Ishikawa (cell line): ENCODE data around the gene OAS3.

ENCODE experiments used
- CEBPB ChIP-seq: IDR thresholded peaks from 2 replicates; pipeline ENCODE4 v1.6.1; 2012
- CREB1 ChIP-seq: IDR thresholded peaks from 2 replicates; pipeline ENCODE4 v1.6.1; 2012; ENCODE audit warnings: low read depth
- EGR1 ChIP-seq: IDR thresholded peaks from 2 replicates; pipeline ENCODE4 v1.6.1; 2012
- EP300 ChIP-seq: IDR thresholded peaks from 2 replicates; pipeline ENCODE4 v1.6.1; 2012; ENCODE audit warnings: borderline replicate concordance
- FOXM1 ChIP-seq: IDR thresholded peaks from 2 replicates; pipeline ENCODE4 v1.6.1; 2012; ENCODE audit warnings: low read depth, borderline replicate concordance
- MAX ChIP-seq: IDR thresholded peaks from 2 replicates; pipeline ENCODE4 v1.6.1; 2012
- NFIC ChIP-seq: IDR thresholded peaks from 2 replicates; pipeline ENCODE4 v1.6.1; 2012
- RAD21 ChIP-seq: IDR thresholded peaks from 2 replicates; pipeline ENCODE4 v1.6.1; 2012; ENCODE audit warnings: low read depth
- TAF1 ChIP-seq: IDR thresholded peaks from 2 replicates; pipeline ENCODE4 v1.6.1; 2012; ENCODE audit warnings: low read depth, mild to moderate bottlenecking
- TCF12 ChIP-seq: IDR thresholded peaks from 2 replicates; pipeline ENCODE4 v1.6.1; 2012; ENCODE audit warnings: low read depth
- TEAD4 ChIP-seq: IDR thresholded peaks from 2 replicates; pipeline ENCODE4 v1.6.1; 2012
- USF1 ChIP-seq: IDR thresholded peaks from 2 replicates; pipeline ENCODE4 v1.6.1; 2012
- YY1 ChIP-seq: IDR thresholded peaks from 2 replicates; pipeline ENCODE4 v1.6.1; 2012; ENCODE audit warnings: low read depth
- ZBTB7A ChIP-seq: IDR thresholded peaks from 2 replicates; pipeline ENCODE4 v1.6.1; 2012; ENCODE audit warnings: low read depth
- TF ChIP-seq, protein P1 (sequence below): IDR thresholded peaks from 2 replicates; pipeline ENCODE4 v1.6.1; 2012; ENCODE audit warnings: low read depth, mild to moderate bottlenecking

The OAS3 gene

DNA sequence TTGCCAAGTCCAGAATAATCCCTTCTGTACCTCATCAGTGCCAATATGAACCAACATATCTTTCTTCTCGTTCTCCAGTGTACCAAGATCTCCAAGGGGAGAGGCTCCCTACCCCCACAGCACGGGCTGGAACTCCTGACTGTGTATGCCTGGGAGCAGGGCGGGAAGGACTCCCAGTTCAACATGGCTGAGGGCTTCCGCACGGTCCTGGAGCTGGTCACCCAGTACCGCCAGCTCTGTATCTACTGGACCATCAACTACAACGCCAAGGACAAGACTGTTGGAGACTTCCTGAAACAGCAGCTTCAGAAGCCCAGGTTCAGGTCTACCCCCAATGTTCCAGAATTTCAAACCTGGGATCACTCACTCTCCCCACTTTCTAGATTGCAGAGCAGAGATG is 29.6 kb downstream of the OAS3 start:
- TF ChIP-seq CEBPB (no peak), CREB1 (no peak), TCF12 (no peak), EGR1 (no peak), MAX (no peak), FOXM1 (no peak), RAD21 (no peak), NFIC (no peak), ZBTB7A (no peak), TAF1 (no peak), YY1 (no peak), USF1 (no peak), TEAD4 (no peak), EP300 (no peak)
- TF ChIP-seq, protein P1, sequence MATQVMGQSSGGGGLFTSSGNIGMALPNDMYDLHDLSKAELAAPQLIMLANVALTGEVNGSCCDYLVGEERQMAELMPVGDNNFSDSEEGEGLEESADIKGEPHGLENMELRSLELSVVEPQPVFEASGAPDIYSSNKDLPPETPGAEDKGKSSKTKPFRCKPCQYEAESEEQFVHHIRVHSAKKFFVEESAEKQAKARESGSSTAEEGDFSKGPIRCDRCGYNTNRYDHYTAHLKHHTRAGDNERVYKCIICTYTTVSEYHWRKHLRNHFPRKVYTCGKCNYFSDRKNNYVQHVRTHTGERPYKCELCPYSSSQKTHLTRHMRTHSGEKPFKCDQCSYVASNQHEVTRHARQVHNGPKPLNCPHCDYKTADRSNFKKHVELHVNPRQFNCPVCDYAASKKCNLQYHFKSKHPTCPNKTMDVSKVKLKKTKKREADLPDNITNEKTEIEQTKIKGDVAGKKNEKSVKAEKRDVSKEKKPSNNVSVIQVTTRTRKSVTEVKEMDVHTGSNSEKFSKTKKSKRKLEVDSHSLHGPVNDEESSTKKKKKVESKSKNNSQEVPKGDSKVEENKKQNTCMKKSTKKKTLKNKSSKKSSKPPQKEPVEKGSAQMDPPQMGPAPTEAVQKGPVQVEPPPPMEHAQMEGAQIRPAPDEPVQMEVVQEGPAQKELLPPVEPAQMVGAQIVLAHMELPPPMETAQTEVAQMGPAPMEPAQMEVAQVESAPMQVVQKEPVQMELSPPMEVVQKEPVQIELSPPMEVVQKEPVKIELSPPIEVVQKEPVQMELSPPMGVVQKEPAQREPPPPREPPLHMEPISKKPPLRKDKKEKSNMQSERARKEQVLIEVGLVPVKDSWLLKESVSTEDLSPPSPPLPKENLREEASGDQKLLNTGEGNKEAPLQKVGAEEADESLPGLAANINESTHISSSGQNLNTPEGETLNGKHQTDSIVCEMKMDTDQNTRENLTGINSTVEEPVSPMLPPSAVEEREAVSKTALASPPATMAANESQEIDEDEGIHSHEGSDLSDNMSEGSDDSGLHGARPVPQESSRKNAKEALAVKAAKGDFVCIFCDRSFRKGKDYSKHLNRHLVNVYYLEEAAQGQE = no peak

- TF ChIP-seq EGR1 = no peak
- no peak for TF ChIP-seq EP300
- no peak for TF ChIP-seq TAF1
- TF ChIP-seq CEBPB = no peak
- no peak for TF ChIP-seq TEAD4
- TF ChIP-seq TCF12 = no peak
- no peak for TF ChIP-seq YY1
- no peak for TF ChIP-seq FOXM1
Measured at GRCh38 chr12:112969547-112970306, 31.5 kb downstream of the OAS3 start.

GRCh38 chr12:112970391-112970790 is 32.1 kb downstream of the OAS3 start:
- TF ChIP-seq EP300 = no peak
- TF ChIP-seq MAX = no peak
- TF ChIP-seq TEAD4 = no peak
- no peak for TF ChIP-seq CREB1
- no peak for TF ChIP-seq FOXM1
- no peak for TF ChIP-seq EGR1
- TF ChIP-seq CEBPB = no peak
- no peak for TF ChIP-seq ZBTB7A
- TF ChIP-seq RAD21 = no peak
- no peak for TF ChIP-seq TAF1
- no peak for TF ChIP-seq NFIC
- TF ChIP-seq, protein P1 = no peak
- no peak for TF ChIP-seq TCF12
- TF ChIP-seq USF1 = no peak

GRCh38 chr12:112971248-112971647 is 33.0 kb downstream of the OAS3 start:
- TF ChIP-seq USF1 (no peak), NFIC (no peak)

- TF ChIP-seq EP300 = no peak
Measured at GRCh38 chr12:112973011-112973735, 34.9 kb downstream of the OAS3 start.
